HG03378 (cell line): ENCODE measurements around the gene FARP2.
"Not testable (repeated sequence)": the region's sequence is repeated elsewhere in the genome, so short reads cannot be mapped to it uniquely, and the experiment has no call there.

Experiments
- ATAC-seq: cut with Tn5 transposase; IDR thresholded peaks from one replicate; pipeline ENCODE4 v1.9.1; 2021; ENCODE audit warnings: mild to moderate bottlenecking, moderate library complexity; ENCODE audit not compliant: unreplicated experiment

The FARP2 gene

GRCh38 chr2:241500016-241500415 is 143.9 kb downstream of the FARP2 start:
- no peak for ATAC-seq

- ATAC-seq: no peak
Observed at GRCh38 chr2:241500431-241500975, 144.4 kb downstream of the FARP2 start.

GRCh38 chr2:241501099-241501541 is 145.0 kb downstream of the FARP2 start:
- no peak for ATAC-seq

- ATAC-seq: no peak
Observed at GRCh38 chr2:241501551-241501950, 145.5 kb downstream of the FARP2 start.

GRCh38 chr2:241502281-241502680 is 146.2 kb downstream of the FARP2 start:
- no peak for ATAC-seq

- ATAC-seq: no peak
Observed at GRCh38 chr2:241503776-241504392, 147.8 kb downstream of the FARP2 start.

GRCh38 chr2:241505086-241505780 is 149.1 kb downstream of the FARP2 start:
- ATAC-seq: no peak

GRCh38 chr2:241505781-241506201 is 149.7 kb downstream of the FARP2 start:
- no peak for ATAC-seq

- not testable (repeated sequence) for ATAC-seq
Observed at GRCh38 chr2:241506317-241506716, 150.2 kb downstream of the FARP2 start.

GRCh38 chr2:241506793-241507429 is 150.8 kb downstream of the FARP2 start:
- ATAC-seq: no peak

GRCh38 chr2:241507430-241508239 is 151.6 kb downstream of the FARP2 start:
- ATAC-seq: no peak

GRCh38 chr2:241508240-241509154 is 152.4 kb downstream of the FARP2 start, which contains the start of gene STK25:
TSS of gene STK25 (minus strand) at chr2:241508584. CDS start at chr2:241508035, 549 bp downstream.
- peak; percentile 78 for ATAC-seq

- peak; percentile 3 for ATAC-seq
Observed at GRCh38 chr2:241509155-241509784, 153.2 kb downstream of the FARP2 start.

GRCh38 chr2:241511091-241511741 is 155.1 kb downstream of the FARP2 start:
- no peak for ATAC-seq

- no peak for ATAC-seq
Observed at GRCh38 chr2:241514553-241514952, 158.5 kb downstream of the FARP2 start.

- ATAC-seq: no peak
Observed at GRCh38 chr2:241514986-241515737, 159.1 kb downstream of the FARP2 start.

- no peak for ATAC-seq
Observed at GRCh38 chr2:241516520-241516965, 160.5 kb downstream of the FARP2 start.

- ATAC-seq: no peak
Observed at GRCh38 chr2:241517297-241517696, 161.2 kb downstream of the FARP2 start.
